ENCODE data around the gene TOR4A.

TOR4A gene

GRCh38 chr9:137295849-137296669 is 18.5 kb downstream of the TOR4A start:
- DNase-seq (ENCODE audit: low spot score): no peak

DNA sequence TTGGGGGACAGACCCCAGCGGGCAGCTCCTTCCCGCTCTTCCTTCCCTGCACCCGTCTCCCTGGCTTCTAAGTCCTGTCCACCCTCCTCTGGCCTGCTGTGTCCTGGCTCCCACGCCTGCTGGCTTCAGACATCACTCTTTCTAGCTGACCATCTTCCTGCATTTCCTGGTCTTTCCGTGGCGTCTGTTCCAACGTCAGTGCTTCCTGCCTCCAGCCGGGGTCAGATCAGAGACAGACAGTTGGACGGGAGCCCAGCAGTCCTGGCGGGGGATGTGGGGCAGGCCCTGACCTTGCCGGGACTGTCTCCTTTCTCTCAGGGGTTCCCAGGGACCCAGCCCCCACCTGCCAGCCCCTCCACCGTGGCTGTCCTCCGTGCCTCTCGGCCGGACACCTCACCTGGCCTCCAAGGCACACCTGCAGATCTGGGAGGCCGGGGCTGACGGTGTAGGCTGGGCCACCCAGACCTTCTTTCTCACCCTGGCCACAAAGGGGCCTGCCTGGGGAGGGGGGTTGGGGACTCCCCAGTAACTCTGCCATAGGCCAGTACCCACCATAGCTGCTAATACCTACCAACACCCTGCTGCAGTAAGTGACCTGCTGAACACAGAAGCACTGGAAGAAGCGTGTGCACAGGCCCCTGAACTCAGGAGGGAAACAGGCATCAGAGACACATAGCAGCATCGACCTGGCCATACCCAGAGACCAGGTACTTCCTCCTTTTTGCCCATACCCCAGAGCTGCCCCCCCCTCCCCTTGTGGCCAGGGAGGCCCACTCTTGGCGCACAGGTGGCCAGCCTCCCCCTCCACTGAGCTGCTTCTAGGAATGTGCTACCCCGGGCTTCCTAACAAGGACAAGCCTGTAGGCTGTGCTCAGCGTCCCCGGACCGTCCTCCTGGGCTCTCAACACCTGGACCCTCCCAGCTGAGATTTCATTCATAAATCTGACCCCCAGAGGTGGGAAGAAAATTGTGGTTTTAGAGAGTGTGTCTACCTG is 19.4 kb downstream of the TOR4A start:
- DNase-seq (ENCODE audit: low spot score): no peak

GRCh38 chr9:137297966-137298365 is 20.4 kb downstream of the TOR4A start:
- no peak for DNase-seq (ENCODE audit: low spot score)

GRCh38 chr9:137298401-137299202 is 21.1 kb downstream of the TOR4A start:
- DNase-seq (ENCODE audit: low spot score): no peak

DNA sequence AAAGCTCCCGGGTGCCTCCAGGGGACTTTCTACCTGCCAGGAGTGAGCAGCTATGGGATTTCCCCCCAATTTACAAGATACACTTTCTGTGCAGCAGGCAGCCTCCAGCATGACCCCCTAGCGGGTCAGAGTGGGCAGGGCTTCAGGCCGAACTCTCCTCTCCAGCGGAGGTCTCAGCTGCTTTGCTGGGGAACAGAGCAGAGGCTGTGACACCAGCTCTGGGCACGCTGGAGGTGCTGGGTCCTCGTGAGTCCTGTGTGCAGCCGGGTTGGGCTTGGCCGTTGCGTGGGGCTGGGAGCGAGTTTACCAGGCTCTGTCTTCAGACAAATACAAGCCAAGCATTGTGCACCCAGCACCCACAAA is 21.7 kb downstream of the TOR4A start:
- no peak for DNase-seq (ENCODE audit: low spot score)

DNA sequence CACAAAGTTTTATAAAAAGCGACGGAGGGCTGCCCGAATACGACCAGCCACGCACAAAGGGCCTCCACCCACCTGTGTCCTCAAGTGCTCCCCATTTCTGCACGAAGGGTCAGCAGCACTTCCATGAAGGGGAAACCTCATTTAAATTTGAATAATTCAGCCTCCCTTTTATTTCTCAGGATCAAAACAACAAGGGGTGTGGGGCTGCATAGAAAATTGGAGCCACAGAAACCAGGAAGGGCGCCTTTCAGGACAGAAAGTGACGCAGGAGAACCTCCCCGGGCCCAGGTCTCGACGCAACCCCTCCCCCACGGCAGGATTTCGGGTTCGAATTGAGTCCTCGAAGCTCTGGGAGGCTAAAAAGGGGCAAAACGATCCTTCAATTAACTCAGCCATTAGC is 22.4 kb downstream of the TOR4A start:
- DNase-seq (ENCODE audit: low spot score): no peak

DNA sequence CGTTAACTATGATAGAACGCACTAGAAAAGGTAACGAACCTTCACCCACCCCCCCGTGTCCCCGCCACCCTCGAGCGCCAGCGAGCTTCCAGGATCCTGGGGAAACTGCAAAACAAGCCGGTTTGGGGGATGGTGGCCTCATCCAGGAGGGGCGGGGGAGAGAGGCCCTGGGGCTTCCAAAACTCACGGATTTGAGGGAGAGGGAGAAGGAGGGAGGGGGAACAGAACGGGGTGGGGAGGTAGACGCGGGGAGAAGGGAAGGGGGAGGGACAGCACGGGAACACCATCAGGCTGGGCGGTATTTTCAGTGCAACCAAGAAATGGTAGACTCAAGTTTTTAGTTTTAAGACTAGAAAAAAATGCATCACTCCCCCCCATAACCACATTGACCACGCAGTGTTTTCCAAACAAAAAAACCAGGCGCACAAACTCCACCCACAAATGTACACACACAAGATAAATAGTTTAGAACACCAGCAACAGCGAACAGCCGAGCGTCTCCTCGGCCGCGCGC is 23.1 kb downstream of the TOR4A start:
- DNase-seq (ENCODE audit: low spot score): no peak

DNA sequence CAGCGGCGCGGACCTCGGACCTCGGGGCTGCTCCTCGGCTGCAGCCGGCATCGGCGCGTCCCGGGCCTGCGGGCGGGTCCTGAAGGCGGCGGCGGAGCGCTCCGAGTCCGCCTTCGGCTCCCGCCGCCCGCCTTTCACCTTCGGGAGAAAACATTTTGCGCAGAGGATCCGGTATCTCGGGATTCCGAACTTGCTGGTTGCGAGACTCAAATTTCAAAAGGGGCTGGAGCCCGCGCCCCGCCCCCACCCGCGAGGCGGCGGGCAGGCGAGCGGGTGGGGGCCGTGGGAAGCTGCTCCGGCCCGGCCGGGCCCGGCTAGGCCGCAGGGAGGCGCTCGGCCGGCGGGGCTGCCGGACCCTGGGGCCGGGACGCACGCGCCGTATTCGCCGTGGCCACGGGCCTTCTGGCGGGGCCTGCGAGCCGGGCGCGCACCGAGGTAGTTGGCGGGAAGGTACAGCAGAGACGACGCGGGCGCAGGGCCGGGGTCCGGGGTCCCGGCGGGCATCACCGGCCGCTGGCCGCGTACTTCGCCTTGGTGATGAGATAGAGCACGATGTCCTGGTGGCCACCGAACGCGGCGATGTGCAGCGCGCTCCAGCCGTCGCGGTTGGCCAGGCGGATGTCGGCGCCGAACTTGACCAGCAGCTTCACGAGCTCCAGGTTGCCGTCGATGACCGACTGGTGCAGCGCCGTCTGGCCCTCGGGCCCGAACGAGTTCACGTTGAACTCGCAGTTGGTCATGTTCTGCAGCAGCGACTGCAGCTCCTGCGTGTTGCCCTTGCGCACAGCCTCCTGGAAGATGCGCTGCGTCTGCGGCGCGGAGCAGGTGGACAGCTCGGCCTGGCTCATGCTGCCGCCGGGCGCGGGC is 23.8 kb downstream of the TOR4A start:
- DNase-seq (ENCODE audit: low spot score): peak; percentile 76

- peak; percentile 99 for DNase-seq (ENCODE audit: low spot score)
These were observed 24.6 kb downstream of the TOR4A start, which contains the start of gene NRARP for GRCh38 chr9:137302118-137302448. Gene NRARP, minus strand, starts transcription at chr9:137302271. Its CDS starts 343 bp downstream, at chr9:137301928.

DNA sequence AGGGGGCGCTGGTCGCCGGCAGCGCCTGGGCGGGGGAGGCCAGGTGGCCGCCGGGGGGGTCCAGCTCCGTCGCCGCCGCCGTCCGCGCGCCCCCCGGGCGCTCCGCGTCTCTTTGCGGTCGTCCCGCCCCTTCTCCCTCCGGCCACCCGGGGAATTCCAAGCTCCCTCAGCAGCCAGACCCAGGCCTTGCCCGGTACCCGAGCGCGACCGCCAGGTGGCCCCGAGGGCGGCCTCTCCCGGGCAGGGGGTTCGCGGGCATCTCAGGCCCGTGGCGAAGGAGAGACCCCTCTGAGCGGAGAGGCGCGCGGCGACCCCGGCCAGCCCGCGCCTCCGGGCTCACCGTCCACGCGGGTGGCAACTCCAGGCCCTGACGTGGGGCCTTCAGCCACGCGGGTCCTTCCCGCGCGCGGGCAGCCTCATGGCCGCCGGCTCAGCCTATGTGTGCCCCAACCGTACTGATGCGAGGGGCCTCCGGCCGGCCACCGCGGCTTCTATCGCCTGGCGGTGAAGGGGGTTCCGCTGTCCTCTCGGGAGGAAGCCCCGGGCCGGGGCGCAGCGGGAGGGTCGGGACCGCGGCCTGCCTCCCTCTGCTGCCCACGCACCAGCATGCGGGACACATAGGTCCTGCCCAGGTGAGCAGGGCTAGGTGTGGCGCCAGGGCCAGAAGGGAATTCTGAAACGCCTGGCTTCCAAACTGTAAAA is 25.1 kb downstream of the TOR4A start:
- DNase-seq (ENCODE audit: low spot score): no peak

- no peak for DNase-seq (ENCODE audit: low spot score)
These were observed 25.8 kb downstream of the TOR4A start for GRCh38 chr9:137303151-137303892.

GRCh38 chr9:137303893-137304382 is 26.4 kb downstream of the TOR4A start:
- DNase-seq (ENCODE audit: low spot score): no peak

DNA sequence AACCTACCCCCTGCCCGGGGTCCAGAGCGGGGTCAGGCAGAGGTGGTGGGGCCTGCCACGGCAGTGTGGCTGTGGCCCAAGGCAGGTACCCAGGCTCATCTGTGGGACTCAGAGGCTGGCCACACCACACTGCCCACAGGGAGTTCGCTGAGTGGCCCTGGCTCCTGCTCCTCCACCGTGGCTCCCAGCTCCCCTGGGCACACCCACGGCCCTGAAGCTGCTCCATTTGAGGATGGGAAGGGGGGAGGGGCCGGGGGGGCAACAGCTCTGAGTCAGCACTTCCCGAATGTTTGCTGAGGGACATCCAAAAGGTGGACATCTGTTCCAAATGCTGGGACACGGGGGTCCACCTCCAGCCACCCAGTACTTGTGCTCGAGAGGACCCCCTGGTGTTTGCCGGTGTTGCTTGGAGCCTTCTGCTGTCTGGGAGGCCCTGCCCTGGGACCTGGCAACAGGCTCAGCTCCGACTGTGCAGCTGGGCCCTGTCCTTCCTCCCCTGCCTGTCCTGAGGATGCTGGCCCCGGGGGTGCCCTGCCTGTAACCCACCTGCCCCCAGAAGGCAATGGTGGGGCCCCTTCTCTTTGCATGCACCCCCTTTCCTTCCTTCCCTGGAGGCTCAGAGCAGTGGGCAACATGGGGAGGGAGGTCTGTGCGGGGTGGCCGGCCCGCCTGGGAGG is 27.0 kb downstream of the TOR4A start:
- DNase-seq (ENCODE audit: low spot score): no peak

GRCh38 chr9:137305060-137305797 is 27.7 kb downstream of the TOR4A start:
- no peak for DNase-seq (ENCODE audit: low spot score)

DNA sequence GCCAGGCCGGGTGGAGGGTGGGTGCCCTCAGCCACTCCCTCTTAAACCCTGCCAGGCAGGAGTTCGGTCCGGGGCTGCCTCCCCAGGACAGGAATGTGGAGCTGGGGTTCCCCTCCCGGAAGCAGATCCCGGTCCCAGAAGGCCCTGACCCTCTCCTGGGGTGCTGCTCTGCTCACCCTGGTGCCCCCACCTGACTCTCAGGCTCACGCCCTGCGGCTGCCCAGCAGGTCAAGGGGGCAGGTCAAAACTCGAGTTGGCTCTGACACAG is 28.2 kb downstream of the TOR4A start:
- DNase-seq (ENCODE audit: low spot score): no peak

DNA sequence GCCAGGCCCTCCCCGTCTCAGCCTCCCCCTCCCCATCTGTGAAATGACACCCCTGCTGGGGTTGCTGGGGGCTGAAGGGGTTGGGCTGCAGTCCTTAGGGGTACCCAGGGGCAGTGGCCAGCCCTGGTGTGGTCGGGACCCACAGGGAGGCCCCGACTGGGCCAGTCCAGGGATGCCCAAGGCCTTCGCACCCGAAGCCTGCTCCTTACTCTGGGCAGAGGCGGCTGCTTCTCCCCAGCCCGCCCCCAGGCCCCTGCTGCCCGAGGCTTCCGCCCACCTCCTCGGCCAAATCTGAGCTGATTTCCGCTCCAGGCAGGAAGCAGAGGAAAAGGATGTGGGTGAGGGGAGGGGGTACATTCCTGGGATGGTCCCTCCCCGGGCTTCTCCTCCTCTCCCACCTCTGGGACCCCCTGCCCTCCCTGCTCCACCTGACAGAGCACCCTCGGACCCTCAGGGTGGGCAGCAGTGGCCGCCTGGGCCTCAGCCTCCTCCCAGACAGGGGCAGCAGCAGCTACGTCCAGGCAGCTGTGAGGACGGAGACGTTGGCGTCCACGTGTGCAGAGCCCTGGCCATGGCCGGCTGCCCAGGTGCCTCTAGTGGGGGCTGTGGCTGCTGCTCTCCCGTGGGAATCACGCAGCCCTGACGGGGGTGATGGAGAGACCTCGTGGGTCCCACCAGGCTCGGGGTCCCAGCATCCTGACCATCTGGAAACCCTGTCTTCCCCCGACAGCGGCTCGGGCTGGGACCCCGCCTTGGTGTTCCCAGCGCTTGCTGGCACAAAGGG is 28.7 kb downstream of the TOR4A start:
- DNase-seq (ENCODE audit: low spot score): peak; percentile 19

GRCh38 chr9:137306850-137307254 is 29.3 kb downstream of the TOR4A start:
- no peak for DNase-seq (ENCODE audit: low spot score)

Measured in D341Med (cell line).